ENCODE data around the gene TAF4B.

DNA sequence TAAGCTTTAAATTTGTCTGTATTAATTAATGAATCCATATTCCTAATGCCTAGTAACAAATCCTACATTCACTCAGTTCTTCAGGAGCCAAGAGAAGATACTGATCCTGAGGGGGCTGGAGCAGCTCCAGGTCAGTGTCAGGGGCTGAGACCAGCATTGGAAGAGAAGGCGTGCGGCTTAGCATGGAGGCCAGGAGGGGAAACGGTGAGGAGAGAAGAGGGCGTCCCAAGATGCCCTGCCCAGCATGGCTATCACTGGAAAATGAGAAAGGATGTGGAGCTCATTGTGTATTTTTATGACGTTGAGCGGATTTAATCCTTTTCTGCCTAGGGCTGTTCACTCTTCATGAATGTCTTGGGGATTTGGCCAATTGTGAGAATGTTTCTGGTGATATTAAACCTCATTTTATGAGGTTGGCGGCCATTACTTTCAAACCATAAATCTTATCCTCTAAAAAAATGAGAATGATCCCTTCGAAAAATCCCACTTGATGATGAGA lies 190.5 kb downstream of the TAF4B start:
- TF ChIP-seq EP300 (IDR thresholded peaks at IDR 0.05) = no peak
- TF ChIP-seq CTCF (IDR thresholded peaks at IDR 0.05) = no peak
- no peak for TF ChIP-seq POLR2A (IDR thresholded peaks at IDR 0.05)

Measured in ovary (tissue), 3 donors.